Measurements from ENCODE around the gene SNCB. TPM values are rescaled to one million over a fixed set of nuclear protein-coding genes. Genes with fewer than 3 reads are reported as not detected.
A peak's percentile ranks its signal among the peaks of the same experiment; 100 is the strongest.

The SNCB gene
- total RNA-seq (2021), result 6.8 to 13.4 TPM (median 9.6 TPM) in 3 replicates
- percentile 33 among the genes with signal in this experiment for Bru-seq, nascent RNA
- long read RNA-seq, experiment 1, transcript SNCB-202 (6 exons, 1,234 nt), result major isoform, 20 of 24 reads
- long read RNA-seq, experiment 1, partial matches to known transcripts, result 1 of 24 reads
- long read RNA-seq, experiment 1, other reads (novel, unspliced or antisense), result 1 of 24 reads
- long read RNA-seq, experiment 2, transcript SNCB-202 (6 exons, 1,234 nt), result major isoform, 9 of 23 reads
- long read RNA-seq, experiment 2, partial matches to known transcripts, result 8 of 23 reads
- long read RNA-seq, experiment 2, other reads (novel, unspliced or antisense), result 6 of 23 reads
- long read RNA-seq, experiment 3, partial matches to known transcripts, result 1 of 1 reads
- long read RNA-seq, experiment 3, other reads (novel, unspliced or antisense), result 0 of 1 reads

GRCh38 chr5:176629853-176630680 is at the start of gene SNCB, which contains the start of gene EIF4E1B:
Gene SNCB (minus strand): TSS chr5:176630534. CDS start chr5:176629654, 880 bp downstream.
Gene EIF4E1B (plus strand): TSS chr5:176630675. CDS start chr5:176642788, 12,113 bp downstream.
- Mint-ChIP-seq H3K4me3 (peak within 1 kb of the TSS; percentile 76), H3K27me3 (ENCODE audit: low read depth) (peaks cover 54% of the 10 kb centered on the region), H3K4me1 (peaks cover 39% of the 10 kb centered on the region), H3K27ac (no peak within 1 kb of the TSS), H3K36me3 (no peaks in the 10 kb centered on the region), H3K9me3 (peaks cover 2% of the 10 kb centered on the region)
- CTCF ChIA-PET, result interaction anchor here (0.6 to 3.5 kb wide), 19 partner anchors 8 to 900 kb away, joined by 3 to 22 read pairs (median 4); partner anchors contain the start of genes FAF2, TSPAN17 and ZNF346
- ATAC-seq, result peak; percentile 63
- POLR2A ChIA-PET, result interaction anchor here (1.0 kb wide), 1 partner anchor 93 kb away, joined by 3 read pairs; the partner anchor contains the start of gene RNF44
- peak; percentile 72 for DNase-seq (ENCODE audit: low spot score)
- peak; percentile 87 for TF ChIP-seq E2F5 (CRISPR knock-in tag; IDR thresholded peaks at IDR 0.05)
- TF ChIP-seq NFYB (CRISPR knock-in tag; conservative IDR thresholded peaks at IDR 0.05; ENCODE audit: low read depth), result 0 out of 2 replicates have a peak, but pooled peaks have one; percentile 3
- peak; percentile 80; the same call in 1 of the 2 replicates for TF ChIP-seq SP1 (CRISPR knock-in tag; conservative IDR thresholded peaks at IDR 0.05)
- peak; percentile 57 for TF ChIP-seq FOXP1 (CRISPR knock-in tag; IDR thresholded peaks at IDR 0.05; ENCODE audit: borderline replicate concordance)
- TF ChIP-seq HMGXB4 (CRISPR knock-in tag; IDR thresholded peaks at IDR 0.05), result peak; percentile 89
- 0 out of 2 replicates have a peak, but pooled peaks have one; percentile 45 for TF ChIP-seq NFE2L1 (CRISPR knock-in tag; IDR thresholded peaks at IDR 0.05)
- TF ChIP-seq FOXK1 (CRISPR knock-in tag; IDR thresholded peaks at IDR 0.05), result 0 out of 2 replicates have a peak, but pooled peaks have one; percentile 19
- no peak for TF ChIP-seq ZNF138 (CRISPR knock-in tag; conservative IDR thresholded peaks at IDR 0.05)
- TF ChIP-seq IRF2 (CRISPR knock-in tag; IDR thresholded peaks at IDR 0.05; ENCODE audit: borderline replicate concordance, low read depth), result no peak
- TF ChIP-seq ETV6 (CRISPR knock-in tag; IDR thresholded peaks at IDR 0.05), result peak; percentile 51
- TF ChIP-seq GRHL2 (CRISPR knock-in tag; IDR thresholded peaks at IDR 0.05; ENCODE audit: insufficient replicate concordance, severe bottlenecking), result no peak
- peak; percentile 87 for TF ChIP-seq PRDM15 (CRISPR knock-in tag; IDR thresholded peaks at IDR 0.05)
- peak; percentile 45; the same call in 1 of the 2 replicates for TF ChIP-seq ZBTB21 (CRISPR knock-in tag; IDR thresholded peaks at IDR 0.05; ENCODE audit: borderline replicate concordance)
- TF ChIP-seq ZNF317 (CRISPR knock-in tag; IDR thresholded peaks at IDR 0.05; ENCODE audit: borderline replicate concordance, low read depth), result peak; percentile 41; the same call in 1 of the 2 replicates
- TF ChIP-seq JAZF1 (CRISPR knock-in tag; IDR thresholded peaks at IDR 0.05), result no peak
- TF ChIP-seq ATF1 (CRISPR knock-in tag; IDR thresholded peaks at IDR 0.05), result 0 out of 2 replicates have a peak, but pooled peaks have one; percentile 33
- peak; percentile 56; the same call in 1 of the 2 replicates for TF ChIP-seq TP53 (CRISPR knock-in tag; IDR thresholded peaks at IDR 0.05)
- no peak for TF ChIP-seq SOX15 (CRISPR knock-in tag; IDR thresholded peaks at IDR 0.05)
- peak; percentile 87 for TF ChIP-seq ZNF423 (CRISPR knock-in tag; IDR thresholded peaks at IDR 0.05)
- TF ChIP-seq CREM (CRISPR knock-in tag; IDR thresholded peaks at IDR 0.05), result 0 out of 2 replicates have a peak, but pooled peaks have one; percentile 8
- TF ChIP-seq RORB (CRISPR knock-in tag; IDR thresholded peaks at IDR 0.05), result no peak
- TF ChIP-seq NR3C1 (CRISPR knock-in tag; conservative IDR thresholded peaks at IDR 0.05; ENCODE audit: low read depth), result peak; percentile 75; the same call in 1 of the 2 replicates
- TF ChIP-seq ZNF232 (CRISPR knock-in tag; IDR thresholded peaks at IDR 0.05), result 0 out of 2 replicates have a peak, but pooled peaks have one; percentile 49
- no peak; the same call in 1 of the 2 replicates for TF ChIP-seq TEAD4 (CRISPR knock-in tag; IDR thresholded peaks at IDR 0.05)
- peak; percentile 52; the same call in 1 of the 2 replicates for TF ChIP-seq ZNF263 (CRISPR knock-in tag; IDR thresholded peaks at IDR 0.05; ENCODE audit: low read depth)
- no peak for TF ChIP-seq SMAD4 (CRISPR knock-in tag; IDR thresholded peaks at IDR 0.05)
- TF ChIP-seq KAT7 (CRISPR knock-in tag; IDR thresholded peaks at IDR 0.05; ENCODE audit: borderline replicate concordance), result peak; percentile 17; the same call in 1 of the 2 replicates
- TF ChIP-seq MAX (CRISPR knock-in tag; IDR thresholded peaks at IDR 0.05), result peak; percentile 65; the same call in 1 of the 2 replicates
